HCT116 (cell line): ENCODE data around the gene WHRN. TPM values are rescaled to one million over a fixed set of nuclear protein-coding genes. Genes with fewer than 3 reads are reported as not detected.

Source experiments
- ATAC-seq: fragments of 200-7000 bp; cut with Tn5 transposase; 2 replicates; pipeline ENCODE4 v1.9.1; 2020; ENCODE audit warnings: mild to moderate bottlenecking, moderate library complexity
- BruUV-seq: library from RNA; stranded (reverse); fragments of 400-500 nt; replicated peaks from 2 replicates; lab custom pipeline; 2021; lab: Mats Ljungman, UMichigan
- CTCF ChIA-PET: fragments of 300-600 bp; sonication (Branson Sonifier 250); formaldehyde crosslinking; loops from one replicate; lab custom pipeline; 2021; ENCODE audit warnings: antibody characterized with exemption; lab: Charles Lee
- POLR2A ChIA-PET: fragments of 300-600, 350-600 bp; sonication (Branson Sonifier 250); formaldehyde crosslinking; loops from one replicate; lab custom pipeline; 2021; ENCODE audit warnings: antibody characterized with exemption; lab: Charles Lee
- RAD21 ChIA-PET, 2 experiments: fragments of 300-600 bp; sonication (Branson Sonifier 250); formaldehyde crosslinking; loops; one replicate each; lab custom pipeline; 2023; ENCODE audit warnings: low total read pairs in 2 of 2; ENCODE audit not compliant: uncharacterized antibody in 2 of 2, unreplicated experiment in 2 of 2, low non-redundant PET in 1 of 2; lab: Charles Lee
- DNase-seq: peaks from one replicate; pipeline ENCODE4 v3.0.0-alpha.2; 2010; ENCODE audit warnings: low read depth, low spot score
- H2AFZ ChIP-seq: fragments of 200-600 bp; shearing (Covaris generic), sonication (generic); 2 replicates; pipeline ENCODE4 v1.6.1; 2017; ENCODE audit warnings: low read depth, mixed run types, mixed read lengths, antibody characterized with exemption, low read length; ENCODE audit not compliant: poor library complexity, severe bottlenecking
- H3K27ac ChIP-seq: 2 replicates; pipeline ENCODE4 v1.5.1; 2012; ENCODE audit warnings: low read depth, low read length
- H3K27me3 ChIP-seq: fragments of 200-600 bp; sonication (generic); 2 replicates; pipeline ENCODE4 v1.6.1; 2016; ENCODE audit warnings: mixed run types, low read length, mixed read lengths; ENCODE audit not compliant: insufficient read depth
- H3K36me3 ChIP-seq, 2 experiments: fragments of 200-500 bp in 1 of 2; fragments of 200-600 bp in 1 of 2; sonication (Bioruptor generic) in 1 of 2; sonication (generic) in 1 of 2; 2 replicates each; pipeline versions ENCODE4 v1.5.1 to v1.6.1; 2014 to 2016; ENCODE audit warnings: low read length in 2 of 2, inconsistent platforms in 1 of 2, mixed read lengths in 1 of 2, mixed run types in 1 of 2; ENCODE audit not compliant: insufficient read depth in 2 of 2, control insufficient read depth in 1 of 2
- H3K4me1 ChIP-seq, 2 experiments: fragments of 200-600 bp in 1 of 2; sonication (generic) in 1 of 2; 2 replicates each; pipeline versions ENCODE4 v1.5.1 to v1.6.1; 2012 to 2017; ENCODE audit warnings: low read length in 2 of 2, inconsistent platforms in 1 of 2, mild to moderate bottlenecking in 1 of 2, mixed read lengths in 1 of 2, mixed run types in 1 of 2, moderate library complexity in 1 of 2; ENCODE audit not compliant: insufficient read depth in 2 of 2, control insufficient read depth in 1 of 2
- H3K4me2 ChIP-seq: fragments of 200-600 bp; sonication (generic); 2 replicates; pipeline ENCODE4 v1.6.1; 2017; ENCODE audit warnings: mixed run types, low read length, mixed read lengths
- H3K4me3 ChIP-seq, 2 experiments: fragments of 200-600 bp in 1 of 2; sonication (generic) in 1 of 2; replicated peaks in 1 of 2; 2 replicates each; pipeline ENCODE4 v1.5.1; 2011 to 2016; ENCODE audit warnings: low read length in 2 of 2, control low read depth in 1 of 2, low read depth in 1 of 2, mild to moderate bottlenecking in 1 of 2, mixed read lengths in 1 of 2, mixed run types in 1 of 2
- H3K79me2 ChIP-seq: fragments of 200-600 bp; sonication (generic); 2 replicates; pipeline ENCODE4 v1.6.1; 2017; ENCODE audit warnings: mild to moderate bottlenecking, mixed run types, low read length, moderate library complexity, mixed read lengths; ENCODE audit not compliant: insufficient read depth
- H3K9ac ChIP-seq: fragments of 200-600 bp; sonication (generic); 2 replicates; pipeline ENCODE4 v1.6.1; 2016; ENCODE audit warnings: low read length, mixed read lengths
- H3K9me2 ChIP-seq: fragments of 200-600 bp; sonication (generic), shearing (Covaris generic); 2 replicates; pipeline ENCODE4 v1.6.1; 2017; ENCODE audit warnings: mixed run types, mild to moderate bottlenecking, moderate library complexity; ENCODE audit not compliant: insufficient read depth
- H3K9me3 ChIP-seq, 2 experiments: fragments of 200-500 bp in 1 of 2; fragments of 200-600 bp in 1 of 2; sonication (Bioruptor generic) in 1 of 2; sonication (generic) in 1 of 2; 2 replicates each; pipeline ENCODE4 v1.6.1; 2014 to 2017; ENCODE audit warnings: low read length in 2 of 2, mixed read lengths in 2 of 2, inconsistent platforms in 1 of 2, low read depth in 1 of 2, mild to moderate bottlenecking in 1 of 2, mixed run types in 1 of 2, moderate library complexity in 1 of 2; ENCODE audit not compliant: control insufficient read depth in 1 of 2, insufficient read depth in 1 of 2
- H4K20me1 ChIP-seq: fragments of 200-600 bp; sonication (generic), shearing (Covaris generic); 2 replicates; pipeline ENCODE4 v1.6.1; 2017; ENCODE audit warnings: mixed run types, mild to moderate bottlenecking, moderate library complexity; ENCODE audit not compliant: insufficient read depth
- EGR1 ChIP-seq: IDR thresholded peaks from 2 replicates; pipeline ENCODE4 v1.6.1; 2012; ENCODE audit warnings: low read depth
- EZH2phosphoT487 ChIP-seq: fragments of 200-600 bp; IDR thresholded peaks from 2 replicates; pipeline ENCODE4 v1.6.1; 2018; ENCODE audit warnings: antibody characterized with exemption, borderline replicate concordance
- POLR2A ChIP-seq: IDR thresholded peaks from 2 replicates; pipeline ENCODE4 v1.7.0; 2011; ENCODE audit warnings: borderline replicate concordance; ENCODE audit not compliant: insufficient read depth, insufficient read length; ENCODE audit errors: extremely low read depth
- SIN3A ChIP-seq: IDR thresholded peaks from 2 replicates; pipeline ENCODE4 v1.6.1; 2012; ENCODE audit warnings: low read depth
- SRF ChIP-seq: IDR thresholded peaks from 2 replicates; pipeline ENCODE4 v1.6.1; 2012; ENCODE audit warnings: low read depth
- ZFX ChIP-seq: fragments of 450-650 bp; IDR thresholded peaks from 2 replicates; pipeline ENCODE4 v1.6.1; 2017
- intact Hi-C: fragments of 100-400 bp; cut with micrococcal nuclease; formaldehyde crosslinking; loops from 2 replicates; pipeline ENCODE4 v1.10.0; 2022
- total RNA-seq: library from RNA; stranded (reverse); gene quantifications from one replicate; pipeline ENCODE4 v1.2.1, GENCODE V29; 2021; ENCODE audit not compliant: unreplicated experiment
- TF ChIP-seq, protein P1 (sequence below), 3 experiments: fragments of 200-600 bp in 1 of 3; sonication (generic) in 1 of 3; IDR thresholded peaks in 2 of 3; conservative IDR thresholded peaks in 1 of 3; 2 replicates each; pipeline ENCODE4 v1.5.1; 2012 to 2017; ENCODE audit warnings: low read depth in 2 of 3, low read length in 2 of 3, antibody characterized with exemption in 1 of 3, borderline replicate concordance in 1 of 3, control low read depth in 1 of 3, mild to moderate bottlenecking in 1 of 3, mixed read lengths in 1 of 3, mixed run types in 1 of 3, moderate library complexity in 1 of 3; ENCODE audit not compliant: insufficient read depth in 1 of 3

The WHRN gene
- total RNA-seq, 1 experiment from 2014 or later, result 12.8 TPM

GRCh38 chr9:114371973-114372917 is 133.0 kb downstream of the WHRN start:
- Histone ChIP-seq H3K9me3 (no peaks in the 10 kb centered on the region), H3K4me1 (no peaks in the 10 kb centered on the region), H3K9me2 (no peaks in the 10 kb centered on the region), H4K20me1 (no peaks in the 10 kb centered on the region), H3K4me3 (no peak overlapping the region), H2AFZ (no peak overlapping the region), H3K27me3 (no peaks in the 10 kb centered on the region), H3K27ac (no peak overlapping the region), H3K4me2 (no peak overlapping the region), H3K9ac (no peak overlapping the region), H3K36me3 (no peaks in the 10 kb centered on the region), H3K79me2 (no peaks in the 10 kb centered on the region)
- RAD21 ChIA-PET, result interaction anchor here in 1 of 2 experiments (0.6 kb wide), 1 partner anchor 961 kb away, joined by 5 read pairs; no protein-coding TSS in a partner anchor
- TF ChIP-seq POLR2A (no peak), EZH2phosphoT487 (no peak), EGR1 (no peak), SRF (no peak), ZFX (no peak), SIN3A (no peak)
- TF ChIP-seq, protein P1, sequence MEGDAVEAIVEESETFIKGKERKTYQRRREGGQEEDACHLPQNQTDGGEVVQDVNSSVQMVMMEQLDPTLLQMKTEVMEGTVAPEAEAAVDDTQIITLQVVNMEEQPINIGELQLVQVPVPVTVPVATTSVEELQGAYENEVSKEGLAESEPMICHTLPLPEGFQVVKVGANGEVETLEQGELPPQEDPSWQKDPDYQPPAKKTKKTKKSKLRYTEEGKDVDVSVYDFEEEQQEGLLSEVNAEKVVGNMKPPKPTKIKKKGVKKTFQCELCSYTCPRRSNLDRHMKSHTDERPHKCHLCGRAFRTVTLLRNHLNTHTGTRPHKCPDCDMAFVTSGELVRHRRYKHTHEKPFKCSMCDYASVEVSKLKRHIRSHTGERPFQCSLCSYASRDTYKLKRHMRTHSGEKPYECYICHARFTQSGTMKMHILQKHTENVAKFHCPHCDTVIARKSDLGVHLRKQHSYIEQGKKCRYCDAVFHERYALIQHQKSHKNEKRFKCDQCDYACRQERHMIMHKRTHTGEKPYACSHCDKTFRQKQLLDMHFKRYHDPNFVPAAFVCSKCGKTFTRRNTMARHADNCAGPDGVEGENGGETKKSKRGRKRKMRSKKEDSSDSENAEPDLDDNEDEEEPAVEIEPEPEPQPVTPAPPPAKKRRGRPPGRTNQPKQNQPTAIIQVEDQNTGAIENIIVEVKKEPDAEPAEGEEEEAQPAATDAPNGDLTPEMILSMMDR (IDR thresholded peaks at IDR 0.05 in 2 of 3, conservative IDR thresholded peaks at IDR 0.05 in 1 of 3; ENCODE audit: borderline replicate concordance in 1 of 3, insufficient read depth in 1 of 3, low read depth in 2 of 3, low read length in 2 of 3), result no peak
- no TSS peak for BruUV-seq
- POLR2A ChIA-PET, result no interaction called here
- ATAC-seq (no peak), DNase-seq (no peak)
- intact Hi-C loops, result no loop called here
- CTCF ChIA-PET, result no interaction called here
